GM12878 (cell line): ENCODE results near the gene RCCD1. TPM values are rescaled to one million over a fixed set of nuclear protein-coding genes. Genes with fewer than 3 reads are reported as not detected.

Experiments
- ATAC-seq: fragments of 200-7000 bp; cut with Tn5 transposase; 3 replicates; pipeline ENCODE4 v1.9.1; 2020; ENCODE audit warnings: mild to moderate bottlenecking, moderate library complexity
- BruUV-seq: library from RNA; stranded (reverse); fragments of 400-500 nt; replicated peaks from 2 replicates; lab custom pipeline; 2021; lab: Mats Ljungman, UMichigan
- CTCF ChIA-PET: fragments of 300-600 bp; sonication (Branson Sonifier 250); formaldehyde crosslinking; extraction: SDS; loops from one replicate; lab custom pipeline; 2021; ENCODE audit warnings: inconsistent platforms; lab: Yijun Ruan, JAX
- POLR2A ChIA-PET: fragments of 350-600 bp; formaldehyde crosslinking; extraction: SDS; loops from one replicate; lab custom pipeline; 2021; ENCODE audit warnings: inconsistent platforms; lab: Charles Lee
- RAD21 ChIA-PET: fragments of 300-600 bp; sonication (Branson Sonifier 250); formaldehyde crosslinking; loops from one replicate; lab custom pipeline; 2023; ENCODE audit warnings: antibody characterized with exemption; ENCODE audit not compliant: unreplicated experiment; lab: Charles Lee
- SMC1A ChIA-PET: fragments of 300-600 bp; sonication (Branson Sonifier 250); formaldehyde crosslinking; loops from one replicate; lab custom pipeline; 2023; ENCODE audit not compliant: unreplicated experiment, uncharacterized antibody; lab: Charles Lee
- DNase-seq: peaks from one replicate; pipeline ENCODE4 v3.0.0-alpha.2; 2011; ENCODE audit warnings: low read depth, low spot score
- FAIRE-seq: peaks from 3 replicates; lab custom pipeline; 2011; peaks lifted over from hg19 to GRCh38; lab: Jason Lieb, UNC
- H2AFZ ChIP-seq: 2 replicates; pipeline ENCODE4 v1.6.0; 2011; ENCODE audit warnings: low read depth, low read length, control low read depth; ENCODE audit not compliant: control insufficient read depth
- H3K27ac ChIP-seq: 2 replicates; pipeline ENCODE4 v1.5.1; 2011; ENCODE audit warnings: control low read depth; ENCODE audit not compliant: control insufficient read depth, insufficient read depth
- H3K27me3 ChIP-seq, 2 experiments: replicated peaks in 1 of 2; 2 replicates each; pipeline versions ENCODE4 v1.6.0 to v1.6.1; 2011; ENCODE audit warnings: low read length in 1 of 2; ENCODE audit not compliant: control insufficient read depth in 2 of 2, insufficient read depth in 2 of 2
- H3K36me3 ChIP-seq, 2 experiments: 2 replicates each; pipeline ENCODE4 v1.5.1; 2011; ENCODE audit warnings: low read length in 1 of 2; ENCODE audit not compliant: control insufficient read depth in 2 of 2, insufficient read depth in 2 of 2
- H3K4me1 ChIP-seq: 2 replicates; pipeline ENCODE4 v1.6.1; 2011; ENCODE audit warnings: mild to moderate bottlenecking, low read length, moderate library complexity, mixed read lengths; ENCODE audit not compliant: control insufficient read depth, insufficient read depth
- H3K4me2 ChIP-seq: 2 replicates; pipeline ENCODE4 v1.6.0; 2011; ENCODE audit warnings: control low read depth; ENCODE audit not compliant: control insufficient read depth, insufficient read depth
- H3K4me3 ChIP-seq: fragments of 200-600 bp; sonication (generic); 2 replicates; pipeline ENCODE4 v1.5.1; 2016
- H3K79me2 ChIP-seq: 2 replicates; pipeline ENCODE4 v1.6.0; 2011; ENCODE audit warnings: low read length; ENCODE audit not compliant: control insufficient read depth, insufficient read depth
- H3K9ac ChIP-seq: 2 replicates; pipeline ENCODE4 v1.8.0; 2011; ENCODE audit warnings: low read length, control low read depth, mixed read lengths; ENCODE audit not compliant: control insufficient read depth, insufficient read depth
- H3K9me3 ChIP-seq: replicated peaks from 3 replicates; pipeline ENCODE4 v1.5.1; 2011; ENCODE audit warnings: mild to moderate bottlenecking, low read length; ENCODE audit not compliant: control insufficient read depth, insufficient read depth
- H4K20me1 ChIP-seq: 2 replicates; pipeline ENCODE4 v1.6.0; 2011; ENCODE audit not compliant: control insufficient read depth, insufficient read depth
- BACH1 ChIP-seq: fragments of 450-650 bp; IDR thresholded peaks from 2 replicates; pipeline ENCODE4 v1.6.1; 2017; ENCODE audit warnings: mild to moderate bottlenecking, borderline replicate concordance
- BRCA1 ChIP-seq: IDR thresholded peaks from 2 replicates; pipeline ENCODE4 v1.6.1; 2011; ENCODE audit warnings: low read depth, low read length, improper control_type of control experiment
- CHD1 ChIP-seq: IDR thresholded peaks from 2 replicates; pipeline ENCODE4 v1.6.1; 2012; ENCODE audit warnings: low read depth, low read length, improper control_type of control experiment
- CHD2 ChIP-seq: IDR thresholded peaks from 2 replicates; pipeline ENCODE4 v1.6.1; 2011; ENCODE audit warnings: low read depth, low read length, improper control_type of control experiment, borderline replicate concordance
- FOXK2 ChIP-seq: fragments of 450-650 bp; IDR thresholded peaks from 2 replicates; pipeline ENCODE4 v1.6.1; 2017; ENCODE audit warnings: mild to moderate bottlenecking, moderate library complexity
- HDGF ChIP-seq: fragments of 450-650 bp; IDR thresholded peaks from 2 replicates; pipeline ENCODE4 v1.6.1; 2016; ENCODE audit warnings: antibody characterized with exemption
- IRF5 ChIP-seq: fragments of 450-650 bp; IDR thresholded peaks from 2 replicates; pipeline ENCODE4 v1.6.1; 2017; ENCODE audit warnings: borderline replicate concordance
- JUND ChIP-seq: IDR thresholded peaks from 2 replicates; pipeline ENCODE4 v1.6.1; 2012; ENCODE audit warnings: low read depth, mild to moderate bottlenecking, low read length, improper control_type of control experiment, moderate library complexity
- LARP7 ChIP-seq: fragments of 450-650 bp; IDR thresholded peaks from 2 replicates; pipeline ENCODE4 v1.6.1; 2017; ENCODE audit warnings: mild to moderate bottlenecking
- MAX ChIP-seq: IDR thresholded peaks from 2 replicates; pipeline ENCODE4 v1.6.1; 2012; ENCODE audit warnings: low read depth, low read length, improper control_type of control experiment
- NFXL1 ChIP-seq: fragments of 450-650 bp; IDR thresholded peaks from 2 replicates; pipeline ENCODE4 v1.6.1; 2017; ENCODE audit warnings: antibody characterized with exemption, mild to moderate bottlenecking, borderline replicate concordance
- RCOR1 ChIP-seq: conservative IDR thresholded peaks from 2 replicates; pipeline ENCODE4 v1.6.1; 2012; ENCODE audit warnings: low read depth, low read length, improper control_type of control experiment
- STAT3 ChIP-seq: IDR thresholded peaks from 2 replicates; pipeline ENCODE4 v1.6.1; 2011; ENCODE audit warnings: low read depth, low read length, improper control_type of control experiment
- YY1 ChIP-seq: IDR thresholded peaks from 2 replicates; pipeline ENCODE4 v1.6.1; 2011; ENCODE audit warnings: low read depth, mild to moderate bottlenecking, low read length
- WGBS: methylation state at CpG from one replicate; pipeline ENCODE4 v1.1.6; 2016; ENCODE audit warnings: low lambda C conversion rate; ENCODE audit not compliant: insufficient replicate concordance, insufficient coverage; ENCODE audit errors: missing lambda C conversion rate; 5-methylcytosine and 5-hydroxymethylcytosine counted together
- in situ Hi-C: fragments of 300-500 bp; cut with MboI; formaldehyde crosslinking; loops from 9 replicates; pipeline ENCODE4 v1.14.3; 2018; ENCODE audit warnings: mixed read lengths
- intact Hi-C: fragments of 100-400 bp; cut with micrococcal nuclease; formaldehyde crosslinking; loops from one replicate; pipeline ENCODE4 v1.14.2; 2022; ENCODE audit not compliant: unreplicated experiment
- polyA plus RNA-seq, 11 experiments: library from polyadenylated mRNA; depleted of rRNA in 4 of 11; unstranded in 6 of 11; stranded (reverse) in 5 of 11; fragments of >200 nt; fragmentation: Nextera tagmentation in 4 of 11; fragmentation: Illumina TruSeq in 1 of 11; extraction: Ambion mirVana in 4 of 11; extraction: Trizol in 1 of 11; gene quantifications; 1 replicate in 1 of 11; 2 replicates in 10 of 11; pipeline versions ENCODE4 v1.2.1 to v1.2.3, GENCODE V29; 2011 to 2016; ENCODE audit warnings: inconsistent platforms in 2 of 11, missing spikeins in 2 of 11, low read depth in 1 of 11
- total RNA-seq, 4 experiments: library from RNA; depleted of rRNA in 3 of 4; stranded (reverse); fragments of >200 nt in 3 of 4; fragmentation: Illumina TruSeq in 1 of 4; extraction: Trizol in 1 of 4; gene quantifications; 2 replicates each; pipeline versions ENCODE4 v1.2.1 to v1.2.3, GENCODE V29; 2013 to 2021
- TF ChIP-seq, protein P1 (sequence below): IDR thresholded peaks from 2 replicates; pipeline ENCODE4 v1.6.1; 2012; ENCODE audit warnings: low read depth, low read length, improper control_type of control experiment
- TF ChIP-seq, protein P2 (sequence below): fragments of 450-650 bp; IDR thresholded peaks from 2 replicates; pipeline ENCODE4 v1.6.1; 2017; ENCODE audit warnings: antibody characterized with exemption, mild to moderate bottlenecking, moderate library complexity
- TF ChIP-seq, protein P3 (sequence below): IDR thresholded peaks from 2 replicates; pipeline ENCODE4 v1.6.1; 2011; ENCODE audit warnings: low read depth, low read length, improper control_type of control experiment, borderline replicate concordance

Gene RCCD1
- total and polyA plus RNA-seq, 10 of the 15 experiments (the other 5 are each of a cell fraction or from before 2014, with no cell fraction given) = 5.2 to 30.4 (median 20.9) TPM

- WGBS = 96% methylated on average over 14 of the region's 14 CpGs
- in situ Hi-C loops = loop anchor here (25.0 kb wide), 1 partner anchor 1366 kb away; the partner anchor contains the start of gene TICRR
- CTCF ChIA-PET = interaction anchor here (6.4 kb wide), 1 partner anchor 19 kb away, joined by 74 read pairs; the partner anchor contains the start of genes HDDC3 and UNC45A
- H3K27me3 ChIP-seq = no peaks in the 10 kb centered on the region
- no peak overlapping the region for H3K4me3 ChIP-seq
- H4K20me1 ChIP-seq = no peaks in the 10 kb centered on the region
- SMC1A ChIA-PET = interaction anchor here (4.1 kb wide), 1 partner anchor 29 kb away, joined by 14 read pairs; no protein-coding TSS in a partner anchor
- TF ChIP-seq CHD2 (no peak), CHD1 (no peak), LARP7 (no peak), NFXL1 (no peak), YY1 (no peak), FOXK2 (no peak), JUND (no peak), IRF5 (no peak), STAT3 (no peak), RCOR1 (no peak), HDGF (no peak), MAX (no peak), BACH1 (no peak), BRCA1 (no peak)
- TF ChIP-seq, protein P1, sequence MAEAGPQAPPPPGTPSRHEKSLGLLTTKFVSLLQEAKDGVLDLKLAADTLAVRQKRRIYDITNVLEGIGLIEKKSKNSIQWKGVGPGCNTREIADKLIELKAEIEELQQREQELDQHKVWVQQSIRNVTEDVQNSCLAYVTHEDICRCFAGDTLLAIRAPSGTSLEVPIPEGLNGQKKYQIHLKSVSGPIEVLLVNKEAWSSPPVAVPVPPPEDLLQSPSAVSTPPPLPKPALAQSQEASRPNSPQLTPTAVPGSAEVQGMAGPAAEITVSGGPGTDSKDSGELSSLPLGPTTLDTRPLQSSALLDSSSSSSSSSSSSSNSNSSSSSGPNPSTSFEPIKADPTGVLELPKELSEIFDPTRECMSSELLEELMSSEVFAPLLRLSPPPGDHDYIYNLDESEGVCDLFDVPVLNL = no peak
- TF ChIP-seq, protein P2, sequence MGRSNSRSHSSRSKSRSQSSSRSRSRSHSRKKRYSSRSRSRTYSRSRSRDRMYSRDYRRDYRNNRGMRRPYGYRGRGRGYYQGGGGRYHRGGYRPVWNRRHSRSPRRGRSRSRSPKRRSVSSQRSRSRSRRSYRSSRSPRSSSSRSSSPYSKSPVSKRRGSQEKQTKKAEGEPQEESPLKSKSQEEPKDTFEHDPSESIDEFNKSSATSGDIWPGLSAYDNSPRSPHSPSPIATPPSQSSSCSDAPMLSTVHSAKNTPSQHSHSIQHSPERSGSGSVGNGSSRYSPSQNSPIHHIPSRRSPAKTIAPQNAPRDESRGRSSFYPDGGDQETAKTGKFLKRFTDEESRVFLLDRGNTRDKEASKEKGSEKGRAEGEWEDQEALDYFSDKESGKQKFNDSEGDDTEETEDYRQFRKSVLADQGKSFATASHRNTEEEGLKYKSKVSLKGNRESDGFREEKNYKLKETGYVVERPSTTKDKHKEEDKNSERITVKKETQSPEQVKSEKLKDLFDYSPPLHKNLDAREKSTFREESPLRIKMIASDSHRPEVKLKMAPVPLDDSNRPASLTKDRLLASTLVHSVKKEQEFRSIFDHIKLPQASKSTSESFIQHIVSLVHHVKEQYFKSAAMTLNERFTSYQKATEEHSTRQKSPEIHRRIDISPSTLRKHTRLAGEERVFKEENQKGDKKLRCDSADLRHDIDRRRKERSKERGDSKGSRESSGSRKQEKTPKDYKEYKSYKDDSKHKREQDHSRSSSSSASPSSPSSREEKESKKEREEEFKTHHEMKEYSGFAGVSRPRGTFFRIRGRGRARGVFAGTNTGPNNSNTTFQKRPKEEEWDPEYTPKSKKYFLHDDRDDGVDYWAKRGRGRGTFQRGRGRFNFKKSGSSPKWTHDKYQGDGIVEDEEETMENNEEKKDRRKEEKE = no peak
- TF ChIP-seq, protein P3, sequence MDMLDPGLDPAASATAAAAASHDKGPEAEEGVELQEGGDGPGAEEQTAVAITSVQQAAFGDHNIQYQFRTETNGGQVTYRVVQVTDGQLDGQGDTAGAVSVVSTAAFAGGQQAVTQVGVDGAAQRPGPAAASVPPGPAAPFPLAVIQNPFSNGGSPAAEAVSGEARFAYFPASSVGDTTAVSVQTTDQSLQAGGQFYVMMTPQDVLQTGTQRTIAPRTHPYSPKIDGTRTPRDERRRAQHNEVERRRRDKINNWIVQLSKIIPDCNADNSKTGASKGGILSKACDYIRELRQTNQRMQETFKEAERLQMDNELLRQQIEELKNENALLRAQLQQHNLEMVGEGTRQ = no peak
- intact Hi-C loops = no loop called here
- H3K9ac ChIP-seq = no peak overlapping the region
- no peaks in the 10 kb centered on the region for H3K9me3 ChIP-seq
- POLR2A ChIA-PET = interaction anchor here (1.7 kb wide), 1 partner anchor 18 kb away, joined by 4 read pairs; the partner anchor contains the start of gene UNC45A
- peaks cover 24% of the 10 kb centered on the region for H3K79me2 ChIP-seq
- FAIRE-seq (no peak), DNase-seq (no peak), ATAC-seq (no peak)
- peaks cover 23% of the 10 kb centered on the region in 2 experiments for H3K36me3 ChIP-seq
- no peak overlapping the region for H2AFZ ChIP-seq
- BruUV-seq = no TSS peak
- no peak overlapping the region for H3K4me2 ChIP-seq
- RAD21 ChIA-PET = interaction anchor here (1.6 kb wide), 1 partner anchor 9 kb away, joined by 3 read pairs; no protein-coding TSS in a partner anchor
- H3K4me1 ChIP-seq = peaks cover 3% of the 10 kb centered on the region; the same call in 1 of the 2 replicates
- H3K27ac ChIP-seq = no peak overlapping the region
Observed at GRCh38 chr15:90952901-90953677, 1.6 kb upstream of the RCCD1 start.
